MM.1S (cell line): Measurements from ENCODE around the gene FAM170B.

ENCODE experiments used
- CTCF ChIP-seq: fragments of 300-600 bp; sonication (generic); IDR thresholded peaks from 2 replicates; pipeline ENCODE4 v1.5.1; 2016; ENCODE audit warnings: antibody characterized with exemption, low read length, mixed read lengths
- EZH2 ChIP-seq: fragments of 300-600 bp; sonication (generic); optimal IDR thresholded peaks from 2 replicates; pipeline ENCODE3; 2017; ENCODE audit warnings: low read depth, mild to moderate bottlenecking, antibody characterized with exemption, low read length, mixed read lengths

GRCh38 chr10:49082766-49083165 lies 51.1 kb downstream of the FAM170B start:
- TF ChIP-seq EZH2, result no peak
- TF ChIP-seq CTCF, result no peak
